Measurements from ENCODE around the gene PLA2G12A.

PLA2G12A gene

GRCh38 chr4:109739547-109739946 lies 9.7 kb upstream of the PLA2G12A start:
- no peak overlapping the region for H3K9ac ChIP-seq (ENCODE audit: low read depth, low read length)

DNA sequence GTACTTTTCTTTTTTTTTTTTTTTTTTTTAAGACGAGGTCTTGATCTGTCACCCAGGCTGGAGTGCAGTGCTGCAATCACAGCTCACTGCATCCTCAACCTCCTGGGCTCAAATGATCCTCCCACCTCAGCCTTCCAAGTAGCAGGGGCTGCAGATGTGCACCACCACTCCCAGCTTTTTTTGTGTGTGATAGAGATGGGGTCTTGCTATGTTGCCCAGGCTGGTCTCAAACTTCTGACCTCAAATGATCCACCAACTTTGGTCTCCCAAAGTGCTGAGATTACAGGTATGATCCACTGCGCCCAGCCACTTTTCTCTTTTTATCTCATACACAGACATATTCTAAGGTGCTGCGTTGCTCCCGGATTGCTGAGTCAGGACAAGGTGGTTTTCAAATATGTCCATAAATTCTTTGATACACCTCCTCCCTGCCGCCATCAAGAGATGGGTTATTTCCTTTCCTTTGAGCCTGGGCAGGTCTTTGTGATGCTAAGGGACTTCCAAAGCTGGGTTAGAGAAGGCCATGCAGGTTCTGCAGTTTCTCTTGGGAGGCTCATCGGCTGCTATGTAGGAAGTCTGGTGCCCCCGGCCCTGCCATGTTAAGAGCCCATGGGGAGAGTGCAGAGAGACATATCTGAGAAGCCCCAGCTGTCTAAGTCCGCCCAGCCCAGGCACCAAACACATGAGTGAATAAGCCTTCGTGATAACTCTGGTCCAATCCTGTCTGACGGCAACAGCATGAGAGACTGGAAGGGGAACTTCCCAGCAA lies 8.4 kb upstream of the PLA2G12A start:
- H3K4me1 ChIP-seq (ENCODE audit: insufficient read depth, low read length), result 0 out of 2 replicates have a peak, but pooled peaks cover 5% of the 10 kb centered on the region
- no peaks in the 10 kb centered on the region for H3K36me3 ChIP-seq (ENCODE audit: insufficient read depth, low read length)
- H3K9ac ChIP-seq (ENCODE audit: low read depth, low read length), result no peak overlapping the region
- no peaks in the 10 kb centered on the region for H3K9me3 ChIP-seq (ENCODE audit: control insufficient read depth, insufficient read depth, low read length)

More at GRCh38 chr4:109739547-109739946, 9.7 kb upstream of the PLA2G12A start:
- no peaks in the 10 kb centered on the region for H3K36me3 ChIP-seq (ENCODE audit: insufficient read depth, low read length)
- H3K9me3 ChIP-seq (ENCODE audit: control insufficient read depth, insufficient read depth, low read length), result no peaks in the 10 kb centered on the region
- 0 out of 2 replicates have a peak, but pooled peaks cover 5% of the 10 kb centered on the region for H3K4me1 ChIP-seq (ENCODE audit: insufficient read depth, low read length)

DNA sequence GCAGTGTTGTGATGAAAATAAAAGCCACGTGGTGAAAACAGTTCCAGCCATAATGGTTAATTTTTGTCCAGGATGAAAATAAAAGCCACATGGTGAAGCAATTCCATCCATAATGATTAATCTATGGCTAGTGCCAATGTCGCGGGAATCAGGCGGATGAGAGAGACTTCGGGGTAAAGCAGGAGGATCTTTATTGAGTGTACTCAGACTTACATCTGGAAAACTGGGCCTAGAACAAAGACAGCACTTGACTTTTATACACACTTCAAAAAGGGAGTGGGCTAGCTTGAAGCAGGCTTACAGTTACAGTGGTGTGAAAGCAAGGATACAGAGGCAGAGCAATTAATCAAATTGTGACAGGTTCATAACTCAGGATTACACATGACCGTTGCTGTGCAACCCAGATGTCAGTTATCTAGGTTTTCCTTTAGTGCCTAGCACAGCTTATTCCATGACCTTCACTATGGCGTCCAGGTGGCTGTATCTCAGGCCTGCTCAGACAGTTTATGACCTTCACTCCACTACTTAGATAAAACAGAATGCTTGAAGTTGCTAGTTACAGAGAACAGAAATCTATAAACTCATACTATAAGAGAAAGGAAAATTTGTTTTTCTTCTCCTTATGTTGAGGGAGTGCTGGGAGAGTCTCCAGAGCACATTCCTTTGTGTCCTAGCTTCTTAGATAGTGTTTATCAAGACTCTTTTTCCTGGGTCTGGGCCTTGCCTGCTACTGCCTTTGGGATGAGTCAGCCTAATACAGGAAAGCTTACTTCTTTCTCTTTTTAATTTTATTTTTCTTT lies 5.9 kb upstream of the PLA2G12A start:
- Histone ChIP-seq H3K9ac (ENCODE audit: low read depth, low read length) (no peak overlapping the region), H3K9me3 (ENCODE audit: control insufficient read depth, insufficient read depth, low read length) (no peaks in the 10 kb centered on the region), H3K36me3 (ENCODE audit: insufficient read depth, low read length) (no peaks in the 10 kb centered on the region), H3K4me1 (ENCODE audit: insufficient read depth, low read length) (0 out of 2 replicates have a peak, but pooled peaks cover 5% of the 10 kb centered on the region)

- H3K36me3 ChIP-seq (ENCODE audit: insufficient read depth, low read length), result no peaks in the 10 kb centered on the region
- no peak overlapping the region for H3K9ac ChIP-seq (ENCODE audit: low read depth, low read length)
- 0 out of 2 replicates have a peak, but pooled peaks cover 3% of the 10 kb centered on the region for H3K4me1 ChIP-seq (ENCODE audit: insufficient read depth, low read length)
- H3K9me3 ChIP-seq (ENCODE audit: control insufficient read depth, insufficient read depth, low read length), result no peaks in the 10 kb centered on the region
Observed at GRCh38 chr4:109733728-109734127, 3.9 kb upstream of the PLA2G12A start.

GRCh38 chr4:109730619-109731545 lies 1.0 kb upstream of the PLA2G12A start:
- Histone ChIP-seq H3K9me3 (ENCODE audit: control insufficient read depth, insufficient read depth, low read length) (no peaks in the 10 kb centered on the region), H3K36me3 (ENCODE audit: insufficient read depth, low read length) (no peaks in the 10 kb centered on the region), H3K4me1 (ENCODE audit: insufficient read depth, low read length) (no peaks in the 10 kb centered on the region), H3K9ac (ENCODE audit: low read depth, low read length) (peak overlapping the region; percentile 77)

GRCh38 chr4:109729117-109729717 lies 653 bp downstream of the PLA2G12A start:
- Histone ChIP-seq H3K9me3 (ENCODE audit: control insufficient read depth, insufficient read depth, low read length) (no peaks in the 10 kb centered on the region), H3K36me3 (ENCODE audit: insufficient read depth, low read length) (no peaks in the 10 kb centered on the region), H3K9ac (ENCODE audit: low read depth, low read length) (peak overlapping the region; percentile 81), H3K4me1 (ENCODE audit: insufficient read depth, low read length) (no peaks in the 10 kb centered on the region)

DNA sequence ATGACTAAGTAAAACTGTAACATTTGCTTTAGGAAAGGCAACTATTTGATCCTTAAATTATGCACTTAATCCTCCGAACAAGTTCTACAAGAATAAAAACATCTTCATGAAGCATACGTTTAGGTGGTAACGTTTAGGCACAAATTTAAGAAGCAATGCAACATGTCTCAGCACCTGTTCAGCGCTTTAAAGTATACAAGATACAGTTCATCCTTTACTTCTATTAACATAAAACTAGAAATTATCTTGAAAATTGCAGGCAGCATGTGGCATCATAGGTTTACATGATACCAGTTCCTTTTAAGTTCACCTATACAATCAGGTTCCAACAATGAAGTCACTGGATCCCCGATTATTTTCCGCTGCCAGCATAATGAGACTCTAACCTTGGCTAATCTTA lies 1.5 kb downstream of the PLA2G12A start:
- Histone ChIP-seq H3K36me3 (ENCODE audit: insufficient read depth, low read length) (no peaks in the 10 kb centered on the region), H3K9ac (ENCODE audit: low read depth, low read length) (peak overlapping the region; percentile 81), H3K9me3 (ENCODE audit: control insufficient read depth, insufficient read depth, low read length) (no peaks in the 10 kb centered on the region), H3K4me1 (ENCODE audit: insufficient read depth, low read length) (no peaks in the 10 kb centered on the region)

DNA sequence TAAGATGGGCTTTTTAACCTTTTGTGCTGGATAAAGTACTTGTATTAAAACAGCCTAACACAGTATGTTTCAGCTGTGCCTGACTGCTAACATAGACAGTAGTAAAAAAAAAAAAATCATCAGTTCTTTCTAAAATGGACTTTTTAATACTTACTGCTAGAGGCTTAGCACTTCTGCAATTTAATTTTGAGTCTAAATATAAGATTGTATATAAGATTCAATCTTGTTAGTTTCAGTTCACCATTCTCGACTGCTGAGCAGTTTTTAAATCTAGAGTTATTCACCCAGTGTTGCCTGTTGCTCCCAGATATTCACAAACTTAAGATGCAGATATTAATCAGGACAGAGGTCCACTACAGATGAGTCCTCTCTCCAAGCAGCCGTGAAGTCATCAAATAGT lies 6.8 kb downstream of the PLA2G12A start:
- Histone ChIP-seq H3K36me3 (ENCODE audit: insufficient read depth, low read length) (no peaks in the 10 kb centered on the region), H3K9ac (ENCODE audit: low read depth, low read length) (no peak overlapping the region), H3K4me1 (ENCODE audit: insufficient read depth, low read length) (no peaks in the 10 kb centered on the region), H3K9me3 (ENCODE audit: control insufficient read depth, insufficient read depth, low read length) (peaks cover 9% of the 10 kb centered on the region; the same call in 1 of the 2 replicates)

- peaks cover 9% of the 10 kb centered on the region; the same call in 1 of the 2 replicates for H3K9me3 ChIP-seq (ENCODE audit: control insufficient read depth, insufficient read depth, low read length)
- no peak overlapping the region for H3K9ac ChIP-seq (ENCODE audit: low read depth, low read length)
- H3K36me3 ChIP-seq (ENCODE audit: insufficient read depth, low read length), result no peaks in the 10 kb centered on the region
- no peaks in the 10 kb centered on the region for H3K4me1 ChIP-seq (ENCODE audit: insufficient read depth, low read length)
Observed at GRCh38 chr4:109722357-109722756, 7.5 kb downstream of the PLA2G12A start.

DNA sequence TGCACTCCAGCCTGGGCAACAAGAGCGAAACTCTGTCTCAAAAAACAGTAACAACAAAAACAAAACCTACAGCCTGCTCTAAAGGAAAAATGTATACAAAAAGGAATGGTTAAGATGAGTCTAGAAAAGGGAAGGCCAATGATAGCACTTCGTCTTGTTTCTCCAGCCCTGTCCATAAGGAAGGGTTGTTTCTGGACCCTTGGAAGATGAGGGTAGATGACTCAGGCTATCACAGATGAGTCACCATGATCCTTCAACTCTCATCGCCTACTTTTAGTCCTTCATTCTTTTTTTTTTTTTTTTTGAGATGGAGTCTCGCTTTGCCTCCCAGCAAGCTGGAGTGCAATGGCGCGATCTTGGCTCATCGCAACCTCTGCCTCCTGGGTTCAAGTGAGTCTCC lies 8.8 kb downstream of the PLA2G12A start:
- Histone ChIP-seq H3K9me3 (ENCODE audit: control insufficient read depth, insufficient read depth, low read length) (peaks cover 9% of the 10 kb centered on the region; the same call in 1 of the 2 replicates), H3K4me1 (ENCODE audit: insufficient read depth, low read length) (no peaks in the 10 kb centered on the region), H3K9ac (ENCODE audit: low read depth, low read length) (no peak overlapping the region), H3K36me3 (ENCODE audit: insufficient read depth, low read length) (peaks cover 9% of the 10 kb centered on the region)

DNA sequence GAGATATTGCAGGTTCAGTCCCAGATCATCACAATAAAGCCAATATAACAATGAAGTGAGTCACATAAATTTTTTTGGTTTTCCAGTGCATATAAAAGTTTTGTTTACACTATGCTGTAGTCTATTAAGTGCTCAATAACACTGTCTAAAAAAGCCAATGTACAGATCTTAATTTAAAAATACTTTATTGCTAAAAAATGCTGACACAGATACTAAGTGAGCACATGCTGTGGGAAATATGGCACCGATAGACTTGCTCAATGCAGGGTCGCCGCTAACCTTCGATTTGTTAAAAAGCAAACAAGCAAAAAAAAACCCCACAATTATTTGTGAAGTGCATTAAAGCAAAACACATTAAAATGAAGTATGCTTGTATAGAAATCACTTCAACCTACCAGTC lies 10.3 kb downstream of the PLA2G12A start:
- Histone ChIP-seq H3K36me3 (ENCODE audit: insufficient read depth, low read length) (peaks cover 9% of the 10 kb centered on the region), H3K4me1 (ENCODE audit: insufficient read depth, low read length) (no peaks in the 10 kb centered on the region), H3K9me3 (ENCODE audit: control insufficient read depth, insufficient read depth, low read length) (peaks cover 9% of the 10 kb centered on the region; the same call in 1 of the 2 replicates), H3K9ac (ENCODE audit: low read depth, low read length) (no peak overlapping the region)

GRCh38 chr4:109718759-109719158 lies 11.1 kb downstream of the PLA2G12A start:
- peaks cover 9% of the 10 kb centered on the region; the same call in 1 of the 2 replicates for H3K9me3 ChIP-seq (ENCODE audit: control insufficient read depth, insufficient read depth, low read length)
- H3K9ac ChIP-seq (ENCODE audit: low read depth, low read length), result no peak overlapping the region
- H3K36me3 ChIP-seq (ENCODE audit: insufficient read depth, low read length), result peaks cover 9% of the 10 kb centered on the region
- no peaks in the 10 kb centered on the region for H3K4me1 ChIP-seq (ENCODE audit: insufficient read depth, low read length)

DNA sequence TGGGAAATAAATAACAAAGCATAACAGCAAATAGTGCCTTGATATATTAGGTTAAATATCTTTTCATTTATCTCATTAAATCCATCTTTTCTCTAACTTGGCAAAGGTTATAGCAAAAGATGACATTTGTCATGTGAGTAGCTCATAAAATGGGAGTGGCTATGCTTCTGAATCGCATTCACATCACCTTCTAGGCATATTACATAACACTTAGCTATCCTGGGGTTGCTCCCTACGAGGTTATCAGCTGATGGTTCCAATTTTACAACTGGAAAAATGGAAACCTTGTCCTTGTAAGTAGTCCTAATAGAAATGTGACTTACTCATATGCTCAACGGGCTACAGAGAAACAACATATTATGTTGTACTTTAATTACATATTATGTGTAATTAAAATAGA lies 16.4 kb downstream of the PLA2G12A start:
- Histone ChIP-seq H3K36me3 (ENCODE audit: insufficient read depth, low read length) (peaks cover 14% of the 10 kb centered on the region), H3K4me1 (ENCODE audit: insufficient read depth, low read length) (no peaks in the 10 kb centered on the region), H3K9me3 (ENCODE audit: control insufficient read depth, insufficient read depth, low read length) (no peaks in the 10 kb centered on the region), H3K9ac (ENCODE audit: low read depth, low read length) (no peak overlapping the region)
